HepG2 (cell line): ENCODE measurements around the gene FZD4. TPM values are rescaled to one million over a fixed set of nuclear protein-coding genes. Genes with fewer than 3 reads are reported as not detected.

ENCODE experiments used
- ELF1 ChIP-seq: sonication (generic); formaldehyde crosslinking; IDR thresholded peaks from 2 replicates; pipeline ENCODE4 v1.4.0; 2020; ENCODE audit warnings: missing genetic modification reagents
- GTF2F1 ChIP-seq: fragments of 150-350 bp; IDR thresholded peaks from 2 replicates; pipeline ENCODE4 v1.6.1; 2014; ENCODE audit warnings: low read length
- HNF4A ChIP-seq: sonication (generic); formaldehyde crosslinking; IDR thresholded peaks from 2 replicates; pipeline ENCODE4 v1.4.0; 2020; ENCODE audit warnings: missing genetic modification reagents
- KDM6A ChIP-seq: IDR thresholded peaks from 2 replicates; pipeline ENCODE4 v1.6.1; 2016; ENCODE audit warnings: low read depth
- NFE2L1 ChIP-seq: sonication (generic); formaldehyde crosslinking; IDR thresholded peaks from 2 replicates; pipeline ENCODE4 v1.4.0; 2020; ENCODE audit warnings: missing genetic modification reagents, mild to moderate bottlenecking, borderline replicate concordance
- ONECUT2 ChIP-seq: sonication (generic); formaldehyde crosslinking; IDR thresholded peaks from 2 replicates; pipeline ENCODE4 v1.4.0; 2020; ENCODE audit warnings: missing genetic modification reagents
- PHF8 ChIP-seq: sonication (generic); formaldehyde crosslinking; IDR thresholded peaks from 2 replicates; pipeline ENCODE4 v1.5.0; 2020; ENCODE audit warnings: missing genetic modification reagents
- SP1 ChIP-seq, 2 experiments: fragments of 450-650 bp in 1 of 2; sonication (generic) in 1 of 2; formaldehyde crosslinking in 1 of 2; IDR thresholded peaks; 2 replicates each; pipeline versions ENCODE4 v1.4.0 to v1.6.1; 2016 to 2020; ENCODE audit warnings: missing genetic modification reagents in 1 of 2
- TAF1 ChIP-seq: sonication (generic); formaldehyde crosslinking; IDR thresholded peaks from 2 replicates; pipeline ENCODE4 v1.4.0; 2020; ENCODE audit warnings: missing genetic modification reagents
- TEAD3 ChIP-seq: optimal IDR thresholded peaks from 2 replicates; pipeline ENCODE3; 2016; ENCODE audit warnings: borderline replicate concordance
- ZSCAN12 ChIP-seq: sonication (generic); formaldehyde crosslinking; IDR thresholded peaks from 2 replicates; pipeline ENCODE4 v1.9.0; 2021; ENCODE audit warnings: mild to moderate bottlenecking, missing genetic modification reagents
- polyA plus RNA-seq, 8 experiments: library from polyadenylated mRNA; depleted of rRNA in 3 of 8; stranded (reverse) in 7 of 8; unstranded in 1 of 8; fragments of >200 nt; fragmentation: Illumina TruSeq in 4 of 8; extraction: Trizol in 4 of 8; gene quantifications; 2 replicates each; pipeline versions ENCODE4 v1.2.1 to v1.2.3, GENCODE V29; 2011 to 2016; ENCODE audit warnings: low read depth in 4 of 8, missing spikeins in 1 of 8, mixed read lengths in 1 of 8; ENCODE audit not compliant: insufficient read depth in 1 of 8
- total RNA-seq, 5 experiments: library from RNA; depleted of rRNA; stranded (reverse); fragments of >200 nt; fragmentation: Illumina TruSeq; extraction: Trizol; gene quantifications; 2 replicates each; pipeline ENCODE4 v1.2.3, GENCODE V29; 2016; ENCODE audit warnings: low read depth in 1 of 5
- TF ChIP-seq, protein P1 (sequence below): sonication (generic); formaldehyde crosslinking; IDR thresholded peaks from 2 replicates; pipeline ENCODE4 v1.5.0; 2020; ENCODE audit warnings: mild to moderate bottlenecking, low read depth, missing genetic modification reagents, borderline replicate concordance
- TF ChIP-seq, protein P2 (sequence below): IDR thresholded peaks from 2 replicates; pipeline ENCODE4 v1.6.1; 2018; ENCODE audit warnings: missing genetic modification reagents, mild to moderate bottlenecking, missing compliant biosample characterization
- TF ChIP-seq, protein P3 (sequence below): sonication (generic); formaldehyde crosslinking; IDR thresholded peaks from 2 replicates; pipeline ENCODE4 v1.4.0; 2020; ENCODE audit warnings: mild to moderate bottlenecking, missing genetic modification reagents
- TF ChIP-seq, protein P4 (sequence below): IDR thresholded peaks from 2 replicates; pipeline ENCODE4 v1.4.0; 2020; ENCODE audit warnings: mild to moderate bottlenecking, missing genetic modification reagents

Gene FZD4
- total and polyA plus RNA-seq, 2 of the 13 experiments (the other 11 are each of a cell fraction or from before 2014, with no cell fraction given): 46.5 to 70.4 TPM

DNA sequence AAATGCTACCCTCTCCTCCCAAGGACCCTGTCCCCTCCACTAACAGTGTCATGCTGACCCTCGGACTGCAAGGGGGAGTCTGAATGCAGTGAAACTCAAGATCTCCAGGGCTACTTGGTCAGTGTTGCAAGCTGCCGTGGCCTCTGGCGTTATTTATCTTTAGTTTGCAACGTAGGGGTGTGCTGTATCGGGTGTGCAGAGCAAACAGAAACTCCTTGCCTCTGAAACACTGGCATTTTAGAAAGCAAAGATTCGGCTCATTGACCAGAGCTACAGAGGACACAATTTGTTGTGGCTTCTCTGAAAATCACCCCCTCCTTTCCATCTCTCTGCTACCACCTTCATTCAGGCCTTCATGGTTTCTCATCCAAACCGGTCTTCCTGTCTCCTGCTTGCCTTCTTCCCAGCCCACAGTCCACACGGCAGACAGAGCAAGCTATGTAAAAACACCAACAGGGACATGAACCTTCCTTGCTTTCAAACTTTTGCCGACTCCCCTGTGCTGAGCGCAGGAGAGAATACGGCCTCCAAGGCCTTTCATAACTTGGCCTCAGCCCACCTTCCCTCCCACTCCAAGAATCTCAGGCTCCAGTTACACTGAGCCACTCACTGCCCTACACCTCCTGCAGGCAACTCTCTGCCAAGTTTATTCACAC lies 14.9 kb downstream of the FZD4 start (continued):
- TF ChIP-seq, protein P1, sequence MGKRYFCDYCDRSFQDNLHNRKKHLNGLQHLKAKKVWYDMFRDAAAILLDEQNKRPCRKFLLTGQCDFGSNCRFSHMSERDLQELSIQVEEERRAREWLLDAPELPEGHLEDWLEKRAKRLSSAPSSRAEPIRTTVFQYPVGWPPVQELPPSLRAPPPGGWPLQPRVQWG (CRISPR knock-in tag): no peak
- TF ChIP-seq PHF8 (CRISPR knock-in tag) (peak; percentile 58; the same call in 1 of the 2 replicates), KDM6A (no peak), ONECUT2 (CRISPR knock-in tag) (no peak), SP1 (IDR thresholded peaks at IDR 0.05) (no peak), SP1 (CRISPR knock-in tag; IDR thresholded peaks at IDR 0.05) (no peak), NFE2L1 (CRISPR knock-in tag) (no peak), GTF2F1 (no peak), ELF1 (no peak), ZSCAN12 (CRISPR knock-in tag) (no peak), TAF1 (CRISPR knock-in tag) (peak; percentile 56), HNF4A (CRISPR knock-in tag) (peak; percentile 56), TEAD3 (CRISPR knock-in tag) (peak; percentile 9)
- TF ChIP-seq, protein P2, sequence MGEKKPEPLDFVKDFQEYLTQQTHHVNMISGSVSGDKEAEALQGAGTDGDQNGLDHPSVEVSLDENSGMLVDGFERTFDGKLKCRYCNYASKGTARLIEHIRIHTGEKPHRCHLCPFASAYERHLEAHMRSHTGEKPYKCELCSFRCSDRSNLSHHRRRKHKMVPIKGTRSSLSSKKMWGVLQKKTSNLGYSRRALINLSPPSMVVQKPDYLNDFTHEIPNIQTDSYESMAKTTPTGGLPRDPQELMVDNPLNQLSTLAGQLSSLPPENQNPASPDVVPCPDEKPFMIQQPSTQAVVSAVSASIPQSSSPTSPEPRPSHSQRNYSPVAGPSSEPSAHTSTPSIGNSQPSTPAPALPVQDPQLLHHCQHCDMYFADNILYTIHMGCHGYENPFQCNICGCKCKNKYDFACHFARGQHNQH (CRISPR knock-in tag): peak; percentile 72; the same call in 1 of the 2 replicates
- TF ChIP-seq, protein P3, sequence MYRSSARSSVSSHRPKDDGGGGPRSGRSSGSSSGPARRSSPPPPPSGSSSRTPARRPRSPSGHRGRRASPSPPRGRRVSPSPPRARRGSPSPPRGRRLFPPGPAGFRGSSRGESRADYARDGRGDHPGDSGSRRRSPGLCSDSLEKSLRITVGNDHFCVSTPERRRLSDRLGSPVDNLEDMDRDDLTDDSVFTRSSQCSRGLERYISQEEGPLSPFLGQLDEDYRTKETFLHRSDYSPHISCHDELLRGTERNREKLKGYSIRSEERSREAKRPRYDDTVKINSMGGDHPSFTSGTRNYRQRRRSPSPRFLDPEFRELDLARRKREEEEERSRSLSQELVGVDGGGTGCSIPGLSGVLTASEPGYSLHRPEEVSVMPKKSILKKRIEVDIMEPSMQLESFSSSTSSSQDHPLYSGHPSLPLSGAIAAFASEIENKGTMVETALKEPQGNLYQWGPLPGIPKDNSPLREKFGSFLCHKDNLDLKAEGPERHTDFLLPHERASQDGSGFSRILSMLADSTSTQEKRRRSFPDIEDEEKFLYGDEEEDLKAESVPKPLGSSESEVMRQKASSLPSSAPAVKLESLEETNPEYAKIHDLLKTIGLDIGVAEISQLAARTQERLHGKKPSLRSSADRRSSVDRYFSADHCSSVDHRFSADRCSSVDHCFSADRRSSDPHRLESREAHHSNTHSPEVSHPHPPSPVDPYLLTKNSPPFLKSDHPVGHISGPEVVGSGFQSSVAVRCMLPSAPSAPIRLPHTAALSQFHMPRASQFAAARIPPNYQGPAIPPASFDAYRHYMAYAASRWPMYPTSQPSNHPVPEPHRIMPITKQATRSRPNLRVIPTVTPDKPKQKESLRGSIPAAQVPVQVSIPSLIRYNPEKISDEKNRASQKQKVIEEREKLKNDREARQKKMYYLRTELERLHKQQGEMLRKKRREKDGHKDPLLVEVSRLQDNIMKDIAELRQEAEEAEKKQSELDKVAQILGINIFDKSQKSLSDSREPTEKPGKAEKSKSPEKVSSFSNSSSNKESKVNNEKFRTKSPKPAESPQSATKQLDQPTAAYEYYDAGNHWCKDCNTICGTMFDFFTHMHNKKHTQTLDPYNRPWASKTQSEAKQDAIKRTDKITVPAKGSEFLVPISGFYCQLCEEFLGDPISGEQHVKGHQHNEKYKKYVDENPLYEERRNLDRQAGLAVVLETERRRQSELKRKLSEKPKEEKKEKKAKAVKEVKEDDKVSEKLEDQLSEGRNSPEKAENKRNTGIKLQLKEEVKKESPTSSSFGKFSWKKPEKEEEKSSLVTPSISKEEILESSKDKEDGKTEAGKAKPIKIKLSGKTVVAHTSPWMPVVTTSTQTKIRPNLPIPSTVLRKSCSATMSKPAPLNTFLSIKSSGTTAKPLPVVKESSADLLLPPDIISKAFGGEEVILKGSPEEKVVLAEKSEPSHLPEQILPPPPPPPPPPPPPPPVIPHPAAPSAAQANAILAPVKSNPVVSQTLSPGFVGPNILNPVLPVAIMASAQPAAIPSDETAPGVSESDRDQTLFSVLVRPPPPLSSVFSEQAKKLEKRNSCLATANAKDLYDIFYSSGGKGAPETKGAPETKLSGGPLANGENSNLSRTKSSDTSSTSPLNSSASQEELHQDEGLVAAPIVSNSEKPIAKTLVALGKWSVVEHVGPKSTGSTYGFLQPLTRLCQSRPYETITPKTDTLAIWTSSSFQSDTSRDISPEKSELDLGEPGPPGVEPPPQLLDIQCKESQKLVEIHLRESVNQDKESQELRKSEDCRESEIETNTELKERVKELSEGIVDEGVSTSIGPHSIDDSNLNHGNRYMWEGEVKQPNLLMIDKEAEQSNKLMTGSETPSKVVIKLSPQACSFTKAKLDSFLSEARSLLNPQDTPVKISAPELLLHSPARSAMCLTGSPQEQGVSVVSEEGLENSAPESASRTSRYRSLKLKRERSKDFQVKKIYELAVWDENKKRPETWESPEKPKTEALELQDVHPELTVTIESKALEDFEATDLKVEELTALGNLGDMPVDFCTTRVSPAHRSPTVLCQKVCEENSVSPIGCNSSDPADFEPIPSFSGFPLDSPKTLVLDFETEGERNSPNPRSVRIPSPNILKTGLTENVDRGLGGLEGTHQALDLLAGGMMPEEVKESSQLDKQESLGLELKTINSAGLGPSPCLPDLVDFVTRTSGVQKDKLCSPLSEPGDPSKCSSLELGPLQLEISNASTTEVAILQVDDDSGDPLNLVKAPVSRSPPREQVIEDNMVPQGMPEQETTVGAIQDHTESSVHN (CRISPR knock-in tag): no peak
- TF ChIP-seq, protein P4, sequence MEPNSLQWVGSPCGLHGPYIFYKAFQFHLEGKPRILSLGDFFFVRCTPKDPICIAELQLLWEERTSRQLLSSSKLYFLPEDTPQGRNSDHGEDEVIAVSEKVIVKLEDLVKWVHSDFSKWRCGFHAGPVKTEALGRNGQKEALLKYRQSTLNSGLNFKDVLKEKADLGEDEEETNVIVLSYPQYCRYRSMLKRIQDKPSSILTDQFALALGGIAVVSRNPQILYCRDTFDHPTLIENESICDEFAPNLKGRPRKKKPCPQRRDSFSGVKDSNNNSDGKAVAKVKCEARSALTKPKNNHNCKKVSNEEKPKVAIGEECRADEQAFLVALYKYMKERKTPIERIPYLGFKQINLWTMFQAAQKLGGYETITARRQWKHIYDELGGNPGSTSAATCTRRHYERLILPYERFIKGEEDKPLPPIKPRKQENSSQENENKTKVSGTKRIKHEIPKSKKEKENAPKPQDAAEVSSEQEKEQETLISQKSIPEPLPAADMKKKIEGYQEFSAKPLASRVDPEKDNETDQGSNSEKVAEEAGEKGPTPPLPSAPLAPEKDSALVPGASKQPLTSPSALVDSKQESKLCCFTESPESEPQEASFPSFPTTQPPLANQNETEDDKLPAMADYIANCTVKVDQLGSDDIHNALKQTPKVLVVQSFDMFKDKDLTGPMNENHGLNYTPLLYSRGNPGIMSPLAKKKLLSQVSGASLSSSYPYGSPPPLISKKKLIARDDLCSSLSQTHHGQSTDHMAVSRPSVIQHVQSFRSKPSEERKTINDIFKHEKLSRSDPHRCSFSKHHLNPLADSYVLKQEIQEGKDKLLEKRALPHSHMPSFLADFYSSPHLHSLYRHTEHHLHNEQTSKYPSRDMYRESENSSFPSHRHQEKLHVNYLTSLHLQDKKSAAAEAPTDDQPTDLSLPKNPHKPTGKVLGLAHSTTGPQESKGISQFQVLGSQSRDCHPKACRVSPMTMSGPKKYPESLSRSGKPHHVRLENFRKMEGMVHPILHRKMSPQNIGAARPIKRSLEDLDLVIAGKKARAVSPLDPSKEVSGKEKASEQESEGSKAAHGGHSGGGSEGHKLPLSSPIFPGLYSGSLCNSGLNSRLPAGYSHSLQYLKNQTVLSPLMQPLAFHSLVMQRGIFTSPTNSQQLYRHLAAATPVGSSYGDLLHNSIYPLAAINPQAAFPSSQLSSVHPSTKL: peak; percentile 51
